HepG2 (cell line): ENCODE results near the gene ROBO2. TPM values are rescaled to one million over a fixed set of nuclear protein-coding genes. Genes with fewer than 3 reads are reported as not detected.

Source experiments
- ATAC-seq: fragments of 200-7000 bp; cut with Tn5 transposase; 3 replicates; pipeline ENCODE4 v1.9.1; 2020; ENCODE audit warnings: mild to moderate bottlenecking, moderate library complexity
- BruUV-seq: library from RNA; stranded (reverse); fragments of 400-500 nt; replicated peaks from 2 replicates; lab custom pipeline; 2021; lab: Mats Ljungman, UMichigan
- CTCF ChIA-PET: fragments of 300-600 bp; formaldehyde crosslinking; extraction: SDS; loops from one replicate; lab custom pipeline; 2021; ENCODE audit warnings: low total read pairs, inconsistent platforms, low intra/inter-chr PET ratio; lab: Yijun Ruan, JAX
- POLR2A ChIA-PET: fragments of 350-600 bp; sonication (Branson Sonifier 250); formaldehyde crosslinking; loops from one replicate; lab custom pipeline; 2020; ENCODE audit warnings: antibody characterized with exemption, inconsistent platforms; lab: Yijun Ruan, JAX
- DNase-seq: peaks from one replicate; pipeline ENCODE4 v3.0.0-alpha.2; 2015; ENCODE audit warnings: low spot score
- FAIRE-seq: peaks from 3 replicates; lab custom pipeline; 2011; peaks lifted over from hg19 to GRCh38; lab: Jason Lieb, UNC
- H2AFZ ChIP-seq: one replicate; pipeline ENCODE4 v1.6.1; 2011; ENCODE audit warnings: low read length, inconsistent platforms
- H3K27ac ChIP-seq: fragments of 300-600 bp; 3 replicates; pipeline ENCODE4 v1.8.0; 2011; ENCODE audit warnings: mixed run types, mild to moderate bottlenecking, mixed read lengths, low read length, inconsistent platforms; ENCODE audit not compliant: insufficient read depth; ENCODE audit errors: extremely low read length
- H3K27me3 ChIP-seq, 2 experiments: fragments of 200-600 bp in 1 of 2; 2 replicates in 1 of 2; 3 replicates in 1 of 2; pipeline versions ENCODE4 v1.6.0 to v1.8.0; 2011; ENCODE audit warnings: low read length in 2 of 2, mild to moderate bottlenecking in 2 of 2, moderate library complexity in 2 of 2, inconsistent platforms in 1 of 2; ENCODE audit not compliant: insufficient read depth in 2 of 2, control insufficient read depth in 1 of 2
- H3K36me3 ChIP-seq, 2 experiments: fragments of 200-600 bp in 1 of 2; replicated peaks in 1 of 2; 2 replicates in 1 of 2; 3 replicates in 1 of 2; pipeline versions ENCODE4 v1.5.1 to v1.8.0; 2011; ENCODE audit warnings: low read length in 2 of 2, inconsistent platforms in 1 of 2; ENCODE audit not compliant: insufficient read depth in 2 of 2, control insufficient read depth in 1 of 2
- H3K4me1 ChIP-seq: 2 replicates; pipeline ENCODE4 v1.5.1; 2012; ENCODE audit warnings: low read length, inconsistent platforms; ENCODE audit not compliant: insufficient read depth
- H3K4me2 ChIP-seq: 2 replicates; pipeline ENCODE4 v1.6.0; 2011; ENCODE audit warnings: low read depth, low read length, inconsistent platforms
- H3K4me3 ChIP-seq, 3 experiments: fragments of 200-600 bp in 1 of 3; sonication (generic), shearing (Covaris generic) in 1 of 3; replicated peaks in 1 of 3; 2 replicates each; pipeline ENCODE4 v1.5.1; 2011 to 2016; ENCODE audit warnings: low read length in 3 of 3, inconsistent platforms in 2 of 3, low read depth in 2 of 3, mild to moderate bottlenecking in 2 of 3, control low read depth in 1 of 3, mixed read lengths in 1 of 3; ENCODE audit not compliant: insufficient read depth in 1 of 3
- H3K79me2 ChIP-seq: one replicate; pipeline ENCODE4 v1.6.1; 2011; ENCODE audit warnings: low read length, inconsistent platforms; ENCODE audit not compliant: insufficient read depth
- H3K9ac ChIP-seq: 2 replicates; pipeline ENCODE4 v1.6.0; 2011; ENCODE audit warnings: mild to moderate bottlenecking, low read depth, low read length, inconsistent platforms; ENCODE audit not compliant: insufficient read depth
- H3K9me3 ChIP-seq: 2 replicates; pipeline ENCODE4 v1.5.1; 2012; ENCODE audit warnings: mild to moderate bottlenecking, low read length
- H4K20me1 ChIP-seq: 2 replicates; pipeline ENCODE4 v1.6.0; 2011; ENCODE audit warnings: inconsistent platforms, mild to moderate bottlenecking, low read length, moderate library complexity; ENCODE audit not compliant: insufficient read depth
- DR1 ChIP-seq: sonication (generic); formaldehyde crosslinking; IDR thresholded peaks from 2 replicates; pipeline ENCODE4 v1.8.0; 2021; ENCODE audit warnings: mild to moderate bottlenecking, missing genetic modification reagents, inconsistent platforms
- FOXA3 ChIP-seq: IDR thresholded peaks from 2 replicates; pipeline ENCODE4 v1.6.1; 2016; ENCODE audit warnings: missing genetic modification reagents, missing compliant biosample characterization
- FOXO1 ChIP-seq: sonication (generic); formaldehyde crosslinking; IDR thresholded peaks from 2 replicates; pipeline ENCODE4 v1.4.0; 2020; ENCODE audit warnings: missing genetic modification reagents
- GABPB1 ChIP-seq: IDR thresholded peaks from 2 replicates; pipeline ENCODE4 v1.6.1; 2016; ENCODE audit warnings: mild to moderate bottlenecking, missing genetic modification reagents, moderate library complexity, missing compliant biosample characterization
- HNRNPK ChIP-seq: fragments of 200-400 bp; formaldehyde crosslinking; IDR thresholded peaks from 2 replicates; pipeline ENCODE4 v1.6.1; 2018; ENCODE audit warnings: low read length, low read depth, moderate library complexity, mild to moderate bottlenecking; ENCODE audit not compliant: poor library complexity, severe bottlenecking
- MXD4 ChIP-seq: IDR thresholded peaks from 2 replicates; pipeline ENCODE4 v1.6.1; 2016; ENCODE audit warnings: mild to moderate bottlenecking, missing biosample characterization, missing genetic modification reagents
- NCOA1 ChIP-seq: sonication (generic); formaldehyde crosslinking; IDR thresholded peaks from 2 replicates; pipeline ENCODE4 v1.9.0; 2021; ENCODE audit warnings: missing genetic modification reagents
- PAX8 ChIP-seq: sonication (generic); formaldehyde crosslinking; IDR thresholded peaks from 2 replicates; pipeline ENCODE4 v1.8.0; 2022; ENCODE audit warnings: mild to moderate bottlenecking, missing genetic modification reagents, borderline replicate concordance
- STAT5B ChIP-seq: sonication (generic); formaldehyde crosslinking; IDR thresholded peaks from 2 replicates; pipeline ENCODE4 v1.4.0; 2020; ENCODE audit warnings: missing genetic modification reagents
- TBX2 ChIP-seq: sonication (generic); formaldehyde crosslinking; IDR thresholded peaks from 2 replicates; pipeline ENCODE4 v1.5.0; 2020; ENCODE audit warnings: missing genetic modification reagents, mild to moderate bottlenecking, borderline replicate concordance
- ZNF614 ChIP-seq: IDR thresholded peaks from 2 replicates; pipeline ENCODE4 v1.6.1; 2018; ENCODE audit warnings: missing biosample characterization, missing genetic modification reagents, inconsistent platforms, borderline replicate concordance
- WGBS: methylation state at CpG from one replicate; pipeline ENCODE4 v1.1.6; 2017; ENCODE audit warnings: low lambda C conversion rate; 5-methylcytosine and 5-hydroxymethylcytosine counted together
- in situ Hi-C: cut with HindIII; loops from 2 replicates; pipeline ENCODE4 v1.10.0; 2017; ENCODE audit warnings: low pct_unique_long_range_greater_than_20kb; ENCODE audit not compliant: extremely low pct_ligation_motif_present
- intact Hi-C: fragments of 100-400 bp; cut with micrococcal nuclease; formaldehyde crosslinking; loops from one replicate; pipeline ENCODE4 v1.10.0; 2022; ENCODE audit not compliant: unreplicated experiment
- polyA plus RNA-seq, 8 experiments: library from polyadenylated mRNA; depleted of rRNA in 3 of 8; stranded (reverse) in 7 of 8; unstranded in 1 of 8; fragments of >200 nt; fragmentation: Illumina TruSeq in 4 of 8; extraction: Trizol in 4 of 8; gene quantifications; 2 replicates each; pipeline versions ENCODE4 v1.2.1 to v1.2.3, GENCODE V29; 2011 to 2016; ENCODE audit warnings: low read depth in 4 of 8, missing spikeins in 1 of 8, mixed read lengths in 1 of 8; ENCODE audit not compliant: insufficient read depth in 1 of 8
- total RNA-seq, 5 experiments: library from RNA; depleted of rRNA; stranded (reverse); fragments of >200 nt; fragmentation: Illumina TruSeq; extraction: Trizol; gene quantifications; 2 replicates each; pipeline ENCODE4 v1.2.3, GENCODE V29; 2016; ENCODE audit warnings: low read depth in 1 of 5
- TF ChIP-seq, protein P1 (sequence below): IDR thresholded peaks from 2 replicates; pipeline ENCODE4 v1.6.1; 2018; ENCODE audit warnings: missing genetic modification reagents
- TF ChIP-seq, protein P2 (sequence below): sonication (generic); formaldehyde crosslinking; conservative IDR thresholded peaks from 2 replicates; pipeline ENCODE4 v1.8.0; 2022; ENCODE audit warnings: mild to moderate bottlenecking, moderate library complexity, missing genetic modification reagents
- TF ChIP-seq, protein P3 (sequence below): sonication (generic); formaldehyde crosslinking; IDR thresholded peaks from 2 replicates; pipeline ENCODE4 v1.5.0; 2020; ENCODE audit warnings: mild to moderate bottlenecking, missing genetic modification reagents, borderline replicate concordance

ROBO2 gene
- total and polyA plus RNA-seq, 2 of the 13 experiments (the other 11 are each of a cell fraction or from before 2014, with no cell fraction given), result not detected

DNA sequence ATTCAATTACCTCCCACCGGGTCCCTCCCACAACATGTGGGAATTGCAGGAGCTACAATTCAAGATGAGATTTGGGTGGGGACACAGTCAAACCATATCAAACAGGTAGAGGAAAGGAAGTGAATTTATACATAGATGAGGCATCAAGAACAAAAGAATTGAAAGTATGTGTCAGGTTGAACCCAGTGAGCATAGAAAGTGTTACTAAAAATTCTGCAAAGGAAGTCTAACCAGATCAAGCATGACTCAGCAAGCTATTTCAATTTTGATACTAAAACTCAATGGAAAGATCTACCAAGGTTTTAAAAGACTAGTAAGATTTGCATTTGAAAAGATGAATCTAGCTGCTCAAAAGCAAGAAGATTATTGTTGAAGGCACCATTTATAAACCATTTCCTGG is 323.0 kb downstream of the ROBO2 start:
- no TSS peak for BruUV-seq
- Histone ChIP-seq H3K36me3 (no peaks in the 10 kb centered on the region), H4K20me1 (no peaks in the 10 kb centered on the region), H3K4me1 (no peaks in the 10 kb centered on the region), H2AFZ (no peak overlapping the region), H3K4me3 (no peak overlapping the region), H3K9ac (no peak overlapping the region), H3K79me2 (no peaks in the 10 kb centered on the region), H3K27me3 (no peaks in the 10 kb centered on the region), H3K4me2 (no peak overlapping the region), H3K27ac (no peak overlapping the region), H3K9me3 (no peaks in the 10 kb centered on the region)
- in situ Hi-C loops (no loop called here), intact Hi-C loops (no loop called here)
- no peak for FAIRE-seq
- no peak for DNase-seq
- ChIA-PET CTCF (no interaction called here), POLR2A (no interaction called here)
- no peak for ATAC-seq
- WGBS, result 4% methylated on average over 1 of the region's 1 CpG
- no peak for TF ChIP-seq NCOA1
- TF ChIP-seq, protein P1, sequence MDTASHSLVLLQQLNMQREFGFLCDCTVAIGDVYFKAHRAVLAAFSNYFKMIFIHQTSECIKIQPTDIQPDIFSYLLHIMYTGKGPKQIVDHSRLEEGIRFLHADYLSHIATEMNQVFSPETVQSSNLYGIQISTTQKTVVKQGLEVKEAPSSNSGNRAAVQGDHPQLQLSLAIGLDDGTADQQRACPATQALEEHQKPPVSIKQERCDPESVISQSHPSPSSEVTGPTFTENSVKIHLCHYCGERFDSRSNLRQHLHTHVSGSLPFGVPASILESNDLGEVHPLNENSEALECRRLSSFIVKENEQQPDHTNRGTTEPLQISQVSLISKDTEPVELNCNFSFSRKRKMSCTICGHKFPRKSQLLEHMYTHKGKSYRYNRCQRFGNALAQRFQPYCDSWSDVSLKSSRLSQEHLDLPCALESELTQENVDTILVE (CRISPR knock-in tag), result no peak
- TF ChIP-seq, protein P2, sequence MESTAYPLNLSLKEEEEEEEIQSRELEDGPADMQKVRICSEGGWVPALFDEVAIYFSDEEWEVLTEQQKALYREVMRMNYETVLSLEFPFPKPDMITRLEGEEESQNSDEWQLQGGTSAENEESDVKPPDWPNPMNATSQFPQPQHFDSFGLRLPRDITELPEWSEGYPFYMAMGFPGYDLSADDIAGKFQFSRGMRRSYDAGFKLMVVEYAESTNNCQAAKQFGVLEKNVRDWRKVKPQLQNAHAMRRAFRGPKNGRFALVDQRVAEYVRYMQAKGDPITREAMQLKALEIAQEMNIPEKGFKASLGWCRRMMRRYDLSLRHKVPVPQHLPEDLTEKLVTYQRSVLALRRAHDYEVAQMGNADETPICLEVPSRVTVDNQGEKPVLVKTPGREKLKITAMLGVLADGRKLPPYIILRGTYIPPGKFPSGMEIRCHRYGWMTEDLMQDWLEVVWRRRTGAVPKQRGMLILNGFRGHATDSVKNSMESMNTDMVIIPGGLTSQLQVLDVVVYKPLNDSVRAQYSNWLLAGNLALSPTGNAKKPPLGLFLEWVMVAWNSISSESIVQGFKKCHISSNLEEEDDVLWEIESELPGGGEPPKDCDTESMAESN (CRISPR knock-in tag), result no peak
- TF ChIP-seq FOXO1, result no peak
- no peak for TF ChIP-seq DR1 (CRISPR knock-in tag)
- TF ChIP-seq MXD4, result no peak
- TF ChIP-seq, protein P3, sequence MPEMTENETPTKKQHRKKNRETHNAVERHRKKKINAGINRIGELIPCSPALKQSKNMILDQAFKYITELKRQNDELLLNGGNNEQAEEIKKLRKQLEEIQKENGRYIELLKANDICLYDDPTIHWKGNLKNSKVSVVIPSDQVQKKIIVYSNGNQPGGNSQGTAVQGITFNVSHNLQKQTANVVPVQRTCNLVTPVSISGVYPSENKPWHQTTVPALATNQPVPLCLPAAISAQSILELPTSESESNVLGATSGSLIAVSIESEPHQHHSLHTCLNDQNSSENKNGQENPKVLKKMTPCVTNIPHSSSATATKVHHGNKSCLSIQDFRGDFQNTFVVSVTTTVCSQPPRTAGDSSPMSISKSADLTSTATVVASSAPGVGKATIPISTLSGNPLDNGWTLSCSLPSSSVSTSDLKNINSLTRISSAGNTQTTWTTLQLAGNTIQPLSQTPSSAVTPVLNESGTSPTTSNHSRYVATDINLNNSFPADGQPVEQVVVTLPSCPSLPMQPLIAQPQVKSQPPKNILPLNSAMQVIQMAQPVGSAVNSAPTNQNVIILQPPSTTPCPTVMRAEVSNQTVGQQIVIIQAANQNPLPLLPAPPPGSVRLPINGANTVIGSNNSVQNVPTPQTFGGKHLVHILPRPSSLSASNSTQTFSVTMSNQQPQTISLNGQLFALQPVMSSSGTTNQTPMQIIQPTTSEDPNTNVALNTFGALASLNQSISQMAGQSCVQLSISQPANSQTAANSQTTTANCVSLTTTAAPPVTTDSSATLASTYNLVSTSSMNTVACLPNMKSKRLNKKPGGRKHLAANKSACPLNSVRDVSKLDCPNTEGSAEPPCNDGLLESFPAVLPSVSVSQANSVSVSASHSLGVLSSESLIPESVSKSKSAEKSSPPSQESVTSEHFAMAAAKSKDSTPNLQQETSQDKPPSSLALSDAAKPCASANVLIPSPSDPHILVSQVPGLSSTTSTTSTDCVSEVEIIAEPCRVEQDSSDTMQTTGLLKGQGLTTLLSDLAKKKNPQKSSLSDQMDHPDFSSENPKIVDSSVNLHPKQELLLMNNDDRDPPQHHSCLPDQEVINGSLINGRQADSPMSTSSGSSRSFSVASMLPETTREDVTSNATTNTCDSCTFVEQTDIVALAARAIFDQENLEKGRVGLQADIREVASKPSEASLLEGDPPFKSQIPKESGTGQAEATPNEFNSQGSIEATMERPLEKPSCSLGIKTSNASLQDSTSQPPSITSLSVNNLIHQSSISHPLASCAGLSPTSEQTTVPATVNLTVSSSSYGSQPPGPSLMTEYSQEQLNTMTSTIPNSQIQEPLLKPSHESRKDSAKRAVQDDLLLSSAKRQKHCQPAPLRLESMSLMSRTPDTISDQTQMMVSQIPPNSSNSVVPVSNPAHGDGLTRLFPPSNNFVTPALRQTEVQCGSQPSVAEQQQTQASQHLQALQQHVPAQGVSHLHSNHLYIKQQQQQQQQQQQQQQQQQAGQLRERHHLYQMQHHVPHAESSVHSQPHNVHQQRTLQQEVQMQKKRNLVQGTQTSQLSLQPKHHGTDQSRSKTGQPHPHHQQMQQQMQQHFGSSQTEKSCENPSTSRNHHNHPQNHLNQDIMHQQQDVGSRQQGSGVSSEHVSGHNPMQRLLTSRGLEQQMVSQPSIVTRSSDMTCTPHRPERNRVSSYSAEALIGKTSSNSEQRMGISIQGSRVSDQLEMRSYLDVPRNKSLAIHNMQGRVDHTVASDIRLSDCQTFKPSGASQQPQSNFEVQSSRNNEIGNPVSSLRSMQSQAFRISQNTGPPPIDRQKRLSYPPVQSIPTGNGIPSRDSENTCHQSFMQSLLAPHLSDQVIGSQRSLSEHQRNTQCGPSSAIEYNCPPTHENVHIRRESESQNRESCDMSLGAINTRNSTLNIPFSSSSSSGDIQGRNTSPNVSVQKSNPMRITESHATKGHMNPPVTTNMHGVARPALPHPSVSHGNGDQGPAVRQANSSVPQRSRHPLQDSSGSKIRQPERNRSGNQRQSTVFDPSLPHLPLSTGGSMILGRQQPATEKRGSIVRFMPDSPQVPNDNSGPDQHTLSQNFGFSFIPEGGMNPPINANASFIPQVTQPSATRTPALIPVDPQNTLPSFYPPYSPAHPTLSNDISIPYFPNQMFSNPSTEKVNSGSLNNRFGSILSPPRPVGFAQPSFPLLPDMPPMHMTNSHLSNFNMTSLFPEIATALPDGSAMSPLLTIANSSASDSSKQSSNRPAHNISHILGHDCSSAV (CRISPR knock-in tag), result no peak
- TF ChIP-seq ZNF614 (CRISPR knock-in tag), result no peak
- no peak for TF ChIP-seq TBX2 (CRISPR knock-in tag)
- TF ChIP-seq FOXA3 (CRISPR knock-in tag), result no peak
- TF ChIP-seq PAX8 (CRISPR knock-in tag), result no peak
- TF ChIP-seq STAT5B (CRISPR knock-in tag), result no peak
- TF ChIP-seq HNRNPK, result no peak
- no peak for TF ChIP-seq GABPB1 (CRISPR knock-in tag)
